Pancreas (tissue), 10 donors: ENCODE results near the gene IRF3. TPM values are rescaled to one million over a fixed set of nuclear protein-coding genes. Genes with fewer than 3 reads are reported as not detected.
A peak's percentile ranks its signal among the peaks of the same experiment; 100 is the strongest.
"Not testable (repeated sequence)": the region's sequence is repeated elsewhere in the genome, so short reads cannot be mapped to it uniquely, and the experiment has no call there.

Experiments
- ATAC-seq, 4 donors: fragments of 200-7000 bp; cut with Tn5 transposase; one replicate each; pipeline versions ENCODE4 v1.8.0 to v1.9.1; 2020; ENCODE audit warnings: mild to moderate bottlenecking in 4 of 4, moderate library complexity in 4 of 4
- DNase-seq, 6 donors: peaks; one replicate each; pipeline ENCODE4 v3.0.0-alpha.2; 2020
- FAIRE-seq: peaks from 2 replicates; lab custom pipeline; 2012; peaks lifted over from hg19 to GRCh38; lab: Jason Lieb, UNC
- H3K27ac ChIP-seq, 4 donors: fragments of 200-600 bp; sonication (generic); 1 replicate in 3 of 4; 2 replicates in 1 of 4; pipeline versions ENCODE4 v1.5.0 to v1.8.0; 2020
- H3K27me3 ChIP-seq, 4 donors: fragments of 200-600 bp; one replicate each; pipeline ENCODE4 v1.8.0; 2021
- H3K36me3 ChIP-seq, 3 donors: fragments of 200-600 bp; sonication (generic) in 1 of 3; one replicate each; pipeline versions ENCODE4 v1.5.0 to v1.8.0; 2020 to 2021
- H3K4me1 ChIP-seq, 3 donors: fragments of 200-600 bp; one replicate each; pipeline ENCODE4 v1.8.0; 2021
- H3K4me3 ChIP-seq, 4 donors: fragments of 200-600 bp; sonication (generic) in 2 of 4; one replicate each; pipeline versions ENCODE4 v1.5.0 to v1.8.0; 2020 to 2021
- H3K9me3 ChIP-seq, 4 donors: fragments of 200-600 bp; one replicate each; pipeline ENCODE4 v1.8.0; 2021
- CTCF ChIP-seq, 4 donors: fragments of 200-600 bp; sonication (generic) in 3 of 4; IDR thresholded peaks; one replicate each; pipeline versions ENCODE4 v1.5.0 to v1.8.0; 2021; ENCODE audit warnings: antibody characterized with exemption in 4 of 4
- WGBS, 2 donors: extraction: QIAGEN DNeasy Blood & Tissue Kit; methylation state at CpG; one replicate each; pipeline ENCODE4 v1.1.7; 2013; 5-methylcytosine and 5-hydroxymethylcytosine counted together
- intact Hi-C, 3 donors: fragments of 100-400 bp; cut with DNase I; formaldehyde crosslinking; loops; one replicate each; pipeline versions ENCODE4 v1.11.1 to v1.14.2; 2022
- polyA plus RNA-seq, 2 donors: library from polyadenylated mRNA; stranded (reverse); fragments of 200-250 nt; gene quantifications; one replicate each; pipeline ENCODE4 v1.2.3, GENCODE V29; 2013
- total RNA-seq, 6 donors: library from RNA; stranded (reverse); fragmentation: NEBNext Ultra II Directional in 4 of 6; extraction: Animal tissue kit (Norgen Biotek cat#: 25700) in 4 of 6; gene quantifications; one replicate each; pipeline versions ENCODE4 v1.2.1 to v1.2.4, GENCODE V29; 2021 to 2023
- donor health status: healthy with polysubstance abuse.
- donor health status: DM: no; HTN: no; CAD: no; lungs with moderate emphysema.
- donor health status: DM: no; HTN: no; CAD: no.
- donor health status: control.
- donor health status: control.
- donor health status: Bipolar disorder and iron deficiency.
- donor health status: DM: yes; HTN: yes; CAD: no.
- donor health status: DM: no; HTN: no; CAD: no.
- donor health status: DM: no; HTN: no; CAD: no.
- donor health status: DM: yes; HTN: yes; CAD: no.

Gene IRF3
- total and polyA plus RNA-seq, 8 donors = 34.4 to 289 (median 45.1) TPM

DNA sequence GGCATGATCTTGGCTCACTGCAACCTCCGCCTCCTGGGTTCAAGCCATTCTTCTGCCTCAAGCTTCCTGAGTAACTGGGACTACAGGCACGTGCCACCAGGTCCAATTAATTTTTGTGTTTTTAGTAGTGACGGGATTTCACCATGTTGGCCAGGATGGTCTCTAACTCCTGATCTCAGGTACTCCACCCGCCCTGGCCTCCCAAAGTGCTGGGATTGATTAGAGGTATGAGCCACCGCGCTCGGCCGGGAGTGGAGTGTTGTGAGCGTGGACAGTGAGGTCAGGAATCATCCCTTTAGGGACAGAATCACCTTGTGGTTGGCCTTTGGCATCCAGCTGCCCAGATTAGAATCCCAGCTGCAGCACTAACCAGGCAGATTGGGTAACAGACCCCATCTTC, 36.0 kb downstream of the IRF3 start:
- Histone ChIP-seq H3K4me3 (no peak overlapping the region), H3K4me1 (peaks cover 0 to 12% (median 5%) of the 10 kb centered on the region in 3 donors), H3K9me3 (no peaks in the 10 kb centered on the region), H3K27ac (no peak overlapping the region), H3K27me3 (no peaks in the 10 kb centered on the region), H3K36me3 (no peaks in the 10 kb centered on the region)
- WGBS, 2 donors = 95 to 98% methylated on average over 9 of the region's 9 CpGs
- FAIRE-seq (no peak), DNase-seq (no peak), ATAC-seq (no peak)
- intact Hi-C loops = no loop called here
- no peak for TF ChIP-seq CTCF (IDR thresholded peaks at IDR 0.05)

DNA sequence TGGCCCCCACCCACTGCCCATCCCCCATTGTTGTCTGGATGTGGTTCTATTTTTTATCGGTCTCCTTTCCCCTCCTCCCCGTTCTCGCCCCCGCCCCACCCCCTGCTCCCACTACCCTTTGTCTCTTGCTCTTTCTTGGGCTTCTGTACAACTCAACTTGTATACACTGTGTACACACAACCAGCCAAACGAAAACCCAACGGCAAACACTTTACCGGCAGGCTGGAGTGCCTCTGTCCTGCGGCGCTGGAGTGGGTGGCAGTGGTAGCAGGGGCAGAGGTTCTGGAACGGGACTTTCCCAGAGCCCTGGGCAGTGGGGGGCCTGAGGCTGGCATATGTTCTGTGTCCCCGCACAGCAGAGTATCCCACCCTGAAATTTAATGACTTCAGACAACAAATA, 39.4 kb downstream of the IRF3 start:
- peaks cover 0 to 6% (median 0%) of the 10 kb centered on the region in 3 donors for H3K4me1 ChIP-seq
- H3K27me3 ChIP-seq = no peaks in the 10 kb centered on the region
- no peak for DNase-seq
- H3K27ac ChIP-seq = no peak overlapping the region
- no peaks in the 10 kb centered on the region for H3K9me3 ChIP-seq
- intact Hi-C loops = no loop called here
- no peak for ATAC-seq
- TF ChIP-seq CTCF (IDR thresholded peaks at IDR 0.05) = no peak
- peaks cover 0 to 4% (median 4%) of the 10 kb centered on the region in 3 donors for H3K36me3 ChIP-seq
- no peak for FAIRE-seq
- H3K4me3 ChIP-seq = no peak overlapping the region
- 83 to 87% methylated on average over 11 of the region's 11 CpGs for WGBS, 2 donors

- H3K4me3 ChIP-seq = no peak overlapping the region
- H3K9me3 ChIP-seq = no peaks in the 10 kb centered on the region
- H3K27ac ChIP-seq = no peak overlapping the region
- peak in 1 of 6 donors; percentile 75 for DNase-seq
- peaks cover 0 to 4% (median 4%) of the 10 kb centered on the region in 3 donors for H3K36me3 ChIP-seq
- TF ChIP-seq CTCF (IDR thresholded peaks at IDR 0.05) = no peak
- intact Hi-C loops = no loop called here
- WGBS, 2 donors = 88 to 89% methylated on average over 25 to 27 of the region's 27 CpGs
- H3K4me1 ChIP-seq = no peaks in the 10 kb centered on the region
- no peaks in the 10 kb centered on the region for H3K27me3 ChIP-seq
- FAIRE-seq = no peak
- ATAC-seq = peak in 2 of 4 donors; percentile 8 to 20
These were observed 40.4 kb downstream of the IRF3 start for GRCh38 chr19:49624967-49625910.

DNA sequence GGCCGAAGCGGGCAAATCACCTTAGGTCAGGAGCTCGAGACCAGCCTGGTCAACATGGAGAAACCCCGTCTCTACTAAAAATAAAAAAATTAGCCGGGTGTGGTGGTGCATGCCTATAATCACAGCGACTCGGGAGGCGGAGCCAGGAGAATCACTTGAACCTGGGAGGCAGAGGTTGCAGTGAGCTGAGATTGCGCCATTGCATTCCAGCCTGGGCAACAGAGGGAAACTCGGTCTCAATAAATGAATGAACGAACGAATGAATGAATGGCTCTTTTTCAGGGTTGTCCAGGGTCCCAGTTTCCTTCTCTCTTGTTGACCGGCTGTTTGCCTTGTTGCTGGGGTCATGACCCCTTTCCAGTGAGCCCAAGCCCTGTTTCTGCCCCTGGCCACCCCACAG, 47.8 kb downstream of the IRF3 start:
- peaks cover 0 to 22% (median 18%) of the 10 kb centered on the region in 3 donors for H3K36me3 ChIP-seq
- not testable (repeated sequence) for FAIRE-seq

DNA sequence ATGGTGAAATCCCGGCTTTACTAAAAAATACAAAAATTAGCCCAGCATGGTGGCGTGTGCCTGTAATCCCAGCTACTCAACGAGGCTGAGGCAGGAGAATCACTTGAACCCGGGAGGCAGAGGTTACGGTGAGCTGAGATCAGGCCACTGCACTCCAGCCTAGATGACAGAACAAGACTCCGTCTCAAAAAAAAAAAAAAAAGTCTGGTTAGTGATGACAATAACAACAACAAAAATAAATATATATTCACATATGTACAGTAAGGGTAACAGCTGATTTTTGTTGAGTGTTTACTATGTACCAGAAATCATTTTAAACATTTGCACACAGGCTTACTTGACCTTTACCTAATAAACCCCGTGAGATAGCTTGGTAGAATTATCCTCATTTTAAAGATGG, 48.7 kb downstream of the IRF3 start:
- no peak for DNase-seq
- Histone ChIP-seq H3K27me3 (no peaks in the 10 kb centered on the region), H3K4me3 (no peak overlapping the region), H3K36me3 (peaks cover 0 to 22% (median 18%) of the 10 kb centered on the region in 3 donors), H3K9me3 (no peaks in the 10 kb centered on the region), H3K27ac (no peak overlapping the region), H3K4me1 (no peaks in the 10 kb centered on the region)
- no peak for FAIRE-seq
- intact Hi-C loops = no loop called here
- WGBS, 2 donors = 93 to 95% methylated on average over 7 of the region's 7 CpGs
- TF ChIP-seq CTCF (IDR thresholded peaks at IDR 0.05) = no peak
- ATAC-seq = no peak

More for the DNA sequence above, 47.8 kb downstream of the IRF3 start:
- ATAC-seq, H3K4me1 ChIP-seq, DNase-seq, H3K9me3 ChIP-seq, H3K4me3 ChIP-seq, H3K27me3 ChIP-seq, H3K27ac ChIP-seq, intact Hi-C loops: not testable (repeated sequence)
- WGBS, 2 donors = 92 to 93% methylated on average over 13 of the region's 13 CpGs
